Measurements from ENCODE around the gene WBP1.
A peak's percentile ranks its signal among the peaks of the same experiment; 100 is the strongest.

The WBP1 gene

GRCh38 chr2:74472086-74472944 is 14.1 kb downstream of the WBP1 start, which contains the start of gene MRPL53:
TSS of gene MRPL53 (minus strand) at chr2:74472680. CDS start at chr2:74472660, 20 bp downstream.
- H3K27ac ChIP-seq, result peak within 1 kb of the TSS; percentile 97
- POLR2A ChIA-PET (ENCODE audit: low non-redundant PET), result interaction anchor here (0.6 to 1.5 kb wide), 3 partner anchors 8 to 10 kb away, joined by 3 to 7 read pairs (median 3); partner anchors contain the start of genes CCDC142 and TTC31
- TF ChIP-seq CTCF (conservative IDR thresholded peaks at IDR 0.05; ENCODE audit: low read depth), result no peak
- peak; percentile 60 for DNase-seq (ENCODE audit: low spot score)
- CTCF ChIA-PET, result interaction anchor here (0.6 to 1.1 kb wide), 3 partner anchors 10 to 34 kb away, joined by 3 to 6 read pairs (median 4); partner anchors contain the start of genes CCDC142 and TTC31

- ChIA-PET POLR2A (ENCODE audit: low non-redundant PET) (interaction anchor here (0.6 to 1.5 kb wide), 3 partner anchors 8 to 10 kb away, joined by 3 to 7 read pairs (median 3); partner anchors contain the start of genes CCDC142 and TTC31), CTCF (interaction anchor here (1.0 kb wide), 1 partner anchor 10 kb away, joined by 6 read pairs; the partner anchor contains the start of genes CCDC142 and TTC31)
- H3K27ac ChIP-seq, result peak overlapping the region; percentile 97
- no peak for DNase-seq (ENCODE audit: low spot score)
- no peak for TF ChIP-seq CTCF (conservative IDR thresholded peaks at IDR 0.05; ENCODE audit: low read depth)
Observed at GRCh38 chr2:74472945-74473258, 14.7 kb downstream of the WBP1 start.

DNA sequence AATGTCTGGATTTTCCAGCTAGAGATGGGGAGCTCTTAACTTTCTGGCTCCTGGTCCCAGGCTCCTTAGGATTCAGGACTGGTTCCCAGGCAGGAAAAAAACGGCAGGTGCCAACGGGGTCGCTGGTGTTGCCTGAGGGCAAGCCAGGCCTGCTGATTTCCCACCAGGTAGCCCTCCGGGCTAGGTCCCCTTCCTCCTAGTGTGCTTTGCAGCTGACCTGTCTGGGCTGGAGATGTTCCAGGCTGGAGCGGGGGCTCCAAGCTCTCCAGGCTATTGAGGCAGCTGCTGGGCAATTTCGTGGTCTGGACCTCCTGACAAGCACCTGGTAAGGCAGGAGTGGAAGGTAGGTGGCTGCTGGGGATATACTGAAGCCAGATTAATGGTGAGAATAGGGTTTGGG is 16.2 kb downstream of the WBP1 start:
- CTCF ChIA-PET, result interaction anchor here (0.6 kb wide), 1 partner anchor 9 kb away, joined by 4 read pairs; no protein-coding TSS in a partner anchor
- no peak for TF ChIP-seq CTCF (conservative IDR thresholded peaks at IDR 0.05; ENCODE audit: low read depth)
- peak overlapping the region; percentile 97 for H3K27ac ChIP-seq
- no peak for DNase-seq (ENCODE audit: low spot score)
- POLR2A ChIA-PET (ENCODE audit: low non-redundant PET), result no interaction called here

DNA sequence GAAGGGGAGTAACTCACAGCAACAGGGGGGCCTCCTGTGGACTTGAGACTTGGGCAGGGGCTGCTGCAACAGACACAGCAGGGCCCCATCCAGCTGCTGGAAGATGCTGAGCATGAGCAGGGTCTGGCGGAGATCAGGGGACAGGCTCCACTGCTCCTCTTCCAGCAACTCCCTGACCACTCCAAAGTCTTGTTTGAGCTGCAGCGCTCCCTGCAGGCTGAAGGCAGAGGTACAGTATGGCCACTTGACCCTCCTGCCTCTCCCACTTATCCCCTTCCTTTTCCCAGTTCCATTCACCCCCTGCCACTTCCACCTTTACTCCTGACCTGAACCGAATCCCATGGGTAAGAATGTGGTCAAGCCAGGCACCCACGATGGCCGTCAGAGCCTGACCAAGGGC is 16.7 kb downstream of the WBP1 start:
- DNase-seq (ENCODE audit: low spot score), result no peak
- ChIA-PET CTCF (interaction anchor here (0.6 to 0.8 kb wide), 2 partner anchors 9 to 12 kb away, joined by 4 read pairs; no protein-coding TSS in a partner anchor), POLR2A (ENCODE audit: low non-redundant PET) (no interaction called here)
- 0 out of 2 replicates have a peak, but pooled peaks have one; percentile 17 for TF ChIP-seq CTCF (conservative IDR thresholded peaks at IDR 0.05; ENCODE audit: low read depth)
- H3K27ac ChIP-seq, result peak overlapping the region; percentile 97

GRCh38 chr2:74481431-74481830 is 23.2 kb downstream of the WBP1 start:
- CTCF ChIA-PET, result interaction anchor here (1.7 to 3.6 kb wide), 3 partner anchors 8 to 49 kb away, joined by 6 to 41 read pairs (median 7); partner anchors contain the start of genes AUP1 and HTRA2
- H3K27ac ChIP-seq, result peak overlapping the region; percentile 90
- TF ChIP-seq CTCF (conservative IDR thresholded peaks at IDR 0.05; ENCODE audit: low read depth), result no peak
- POLR2A ChIA-PET (ENCODE audit: low non-redundant PET), result interaction anchor here (0.9 to 1.0 kb wide), 2 partner anchors 9 to 25 kb away, joined by 4 to 7 read pairs; partner anchors contain the start of gene MRPL53
- no peak for DNase-seq (ENCODE audit: low spot score)

Measured in RWPE1 (cell line).